GM18498 (cell line): Measurements from ENCODE around the gene CTBS.
"Not testable (repeated sequence)": the region's sequence is repeated elsewhere in the genome, so short reads cannot be mapped to it uniquely, and the experiment has no call there.

Source experiments
- ATAC-seq: cut with Tn5 transposase; IDR thresholded peaks from one replicate; pipeline ENCODE4 v1.9.1; 2021; ENCODE audit warnings: mild to moderate bottlenecking, moderate library complexity; ENCODE audit not compliant: unreplicated experiment

Gene CTBS

GRCh38 chr1:84573967-84574842 is at the start of gene CTBS:
TSS of gene CTBS (minus strand) at chr1:84574440. CDS start at chr1:84574415, 25 bp downstream.
- ATAC-seq = peak; percentile 89

- no peak for ATAC-seq
Observed at GRCh38 chr1:84621553-84621952, 47.3 kb upstream of the CTBS start.

GRCh38 chr1:84620720-84621313 is 46.6 kb upstream of the CTBS start:
- peak; percentile 98 for ATAC-seq

- no peak for ATAC-seq
Observed at GRCh38 chr1:84619383-84620102, 45.3 kb upstream of the CTBS start.

- ATAC-seq = no peak
Observed at GRCh38 chr1:84617349-84617748, 43.1 kb upstream of the CTBS start.

GRCh38 chr1:84615790-84616189 is 41.5 kb upstream of the CTBS start:
- no peak for ATAC-seq

GRCh38 chr1:84613887-84614286 is 39.6 kb upstream of the CTBS start:
- ATAC-seq = no peak

GRCh38 chr1:84613026-84613425 is 38.8 kb upstream of the CTBS start:
- no peak for ATAC-seq

GRCh38 chr1:84611796-84612195 is 37.6 kb upstream of the CTBS start:
- no peak for ATAC-seq

GRCh38 chr1:84611091-84611490 is 36.9 kb upstream of the CTBS start:
- ATAC-seq = no peak

GRCh38 chr1:84606977-84607376 is 32.7 kb upstream of the CTBS start:
- ATAC-seq = no peak

GRCh38 chr1:84605157-84605556 is 30.9 kb upstream of the CTBS start:
- ATAC-seq = no peak

GRCh38 chr1:84603941-84604830 is 29.9 kb upstream of the CTBS start:
- ATAC-seq = no peak

GRCh38 chr1:84603223-84603622 is 29.0 kb upstream of the CTBS start:
- no peak for ATAC-seq

GRCh38 chr1:84600796-84601195 is 26.6 kb upstream of the CTBS start:
- ATAC-seq = no peak

GRCh38 chr1:84598846-84599741 is 24.9 kb upstream of the CTBS start:
- peak; percentile 86 for ATAC-seq

- peak; percentile 3 for ATAC-seq
Observed at GRCh38 chr1:84598418-84598817, 24.2 kb upstream of the CTBS start.

GRCh38 chr1:84597011-84597410 is 22.8 kb upstream of the CTBS start:
- ATAC-seq = no peak

- not testable (repeated sequence) for ATAC-seq
Observed at GRCh38 chr1:84594959-84595358, 20.7 kb upstream of the CTBS start.

- ATAC-seq = no peak
Observed at GRCh38 chr1:84587099-84587498, 12.9 kb upstream of the CTBS start.
